ENCODE results near the gene PDGFC. TPM values are rescaled to one million over a fixed set of nuclear protein-coding genes. Genes with fewer than 3 reads are reported as not detected.

Gene PDGFC
- total RNA-seq, 1 experiment from 2014 or later = 14.5 TPM

GRCh38 chr4:156952078-156952759, 19.4 kb downstream of the PDGFC start:
- H3K36me3 ChIP-seq (ENCODE audit: control insufficient read depth, insufficient read depth, low read length) = no peaks in the 10 kb centered on the region
- H3K27ac ChIP-seq (ENCODE audit: low read length) = peak overlapping the region; percentile 85; the same call in 1 of the 2 replicates
- H3K4me1 ChIP-seq (ENCODE audit: control insufficient read depth, insufficient read depth, low read length) = peaks cover 41% of the 10 kb centered on the region
- in situ Hi-C loops (cut with HindIII; ENCODE audit: low pct_unique_long_range_greater_than_20kb, low sequenced_read_pairs) = no loop called here
- intact Hi-C loops (cut with micrococcal nuclease; ENCODE audit: unreplicated experiment) = no loop called here
- ChIA-PET POLR2A (no interaction called here), CTCF (no interaction called here)
- H3K9me3 ChIP-seq (ENCODE audit: control insufficient read depth, insufficient read depth, low read depth, low read length) = no peaks in the 10 kb centered on the region
- no TSS peak for BruUV-seq (replicated peaks)
- TF ChIP-seq CTCF (IDR thresholded peaks at IDR 0.05) (no peak), POLR2AphosphoS5 (IDR thresholded peaks at IDR 0.05; ENCODE audit: low read depth, low read length) (no peak), SIN3A (IDR thresholded peaks at IDR 0.05; ENCODE audit: borderline replicate concordance, insufficient read depth, low read depth, low read length) (no peak)
- no peak for DNase-seq (ENCODE audit: low read depth, low spot score)
- no peak for ATAC-seq
- H3K4me3 ChIP-seq (ENCODE audit: low read depth in 2 of 2, low read length in 2 of 2) = no peak overlapping the region
- no peaks in the 10 kb centered on the region for H3K27me3 ChIP-seq (ENCODE audit: control insufficient read depth, insufficient read depth, low read length)

- in situ Hi-C loops (cut with HindIII; ENCODE audit: low pct_unique_long_range_greater_than_20kb, low sequenced_read_pairs) (no loop called here), intact Hi-C loops (cut with micrococcal nuclease; ENCODE audit: unreplicated experiment) (no loop called here)
- H3K27ac ChIP-seq (ENCODE audit: low read length) = peak overlapping the region; percentile 85
- ATAC-seq (no peak), DNase-seq (ENCODE audit: low read depth, low spot score) (no peak)
- POLR2A ChIA-PET = interaction anchor here (0.6 kb wide), 1 partner anchor 133 kb away, joined by 6 read pairs; no protein-coding TSS in a partner anchor
- H3K4me3 ChIP-seq (ENCODE audit: low read depth in 2 of 2, low read length in 2 of 2) = peak overlapping the region in 1 of 2 experiments; percentile 21; a peak in 2 of 4 replicates
- H3K36me3 ChIP-seq (ENCODE audit: control insufficient read depth, insufficient read depth, low read length) = no peaks in the 10 kb centered on the region
- peaks cover 50% of the 10 kb centered on the region for H3K4me1 ChIP-seq (ENCODE audit: control insufficient read depth, insufficient read depth, low read length)
- H3K27me3 ChIP-seq (ENCODE audit: control insufficient read depth, insufficient read depth, low read length) = no peaks in the 10 kb centered on the region
- TF ChIP-seq CTCF (IDR thresholded peaks at IDR 0.05) (no peak), REST (IDR thresholded peaks at IDR 0.05; ENCODE audit: insufficient read depth in 1 of 2, low read depth in 2 of 2, low read length in 1 of 2) (no peak), SIN3A (IDR thresholded peaks at IDR 0.05; ENCODE audit: borderline replicate concordance, insufficient read depth, low read depth, low read length) (no peak), POLR2AphosphoS5 (IDR thresholded peaks at IDR 0.05; ENCODE audit: low read depth, low read length) (no peak), TCF7L2 (IDR thresholded peaks at IDR 0.05; ENCODE audit: low read depth, low read length) (no peak)
- CTCF ChIA-PET = no interaction called here
- H3K9me3 ChIP-seq (ENCODE audit: control insufficient read depth, insufficient read depth, low read depth, low read length) = no peaks in the 10 kb centered on the region
- BruUV-seq (replicated peaks) = no TSS peak
Measured at GRCh38 chr4:156950948-156951347, 20.7 kb downstream of the PDGFC start.

All from Panc1 (cell line).